H1 (cell line): ENCODE data around the gene CCS. TPM values are rescaled to one million over a fixed set of nuclear protein-coding genes. Genes with fewer than 3 reads are reported as not detected.

Experiments
- CTCF ChIA-PET: fragments of 300-600 bp; sonication (Branson Sonifier 250); formaldehyde crosslinking; loops from one replicate; lab custom pipeline; 2021; ENCODE audit not compliant: partially characterized antibody; lab: Charles Lee
- POLR2A ChIA-PET: fragments of 300-600 bp; sonication (Branson Sonifier 250); formaldehyde crosslinking; loops from one replicate; lab custom pipeline; 2021; ENCODE audit warnings: inconsistent platforms; ENCODE audit not compliant: partially characterized antibody; lab: Charles Lee
- DNase-seq, 2 experiments: peaks; one replicate each; pipeline versions ENCODE4 v3.0.0 to v3.0.0-alpha.2; 2010 to 2022; ENCODE audit warnings: low spot score in 2 of 2, low read depth in 1 of 2, mixed read lengths in 1 of 2
- FAIRE-seq: peaks from 2 replicates; lab custom pipeline; 2011; peaks lifted over from hg19 to GRCh38; lab: Jason Lieb, UNC
- H2AFZ ChIP-seq: 2 replicates; pipeline ENCODE4 v1.8.1; 2012; ENCODE audit warnings: low read length, inconsistent platforms
- H2AK5ac ChIP-seq: 2 replicates; pipeline ENCODE4 v1.6.1; 2013; ENCODE audit warnings: low read depth, low read length
- H2BK120ac ChIP-seq: replicated peaks from 2 replicates; pipeline ENCODE3; 2013; ENCODE audit warnings: low read depth, low read length, inconsistent platforms
- H2BK12ac ChIP-seq: 2 replicates; pipeline ENCODE4 v1.6.1; 2013; ENCODE audit warnings: low read depth, low read length
- H2BK15ac ChIP-seq: 2 replicates; pipeline ENCODE4 v1.6.1; 2013; ENCODE audit warnings: low read length
- H2BK20ac ChIP-seq: 2 replicates; pipeline ENCODE4 v1.6.1; 2013; ENCODE audit warnings: low read length
- H2BK5ac ChIP-seq: 2 replicates; pipeline ENCODE4 v1.6.1; 2013; ENCODE audit warnings: low read depth, low read length
- H3K14ac ChIP-seq: 2 replicates; pipeline ENCODE4 v1.6.1; 2013; ENCODE audit warnings: inconsistent platforms; ENCODE audit not compliant: insufficient read length
- H3K18ac ChIP-seq: 2 replicates; pipeline ENCODE4 v1.6.1; 2013; ENCODE audit warnings: low read length; ENCODE audit errors: extremely low read depth
- H3K23ac ChIP-seq: 2 replicates; pipeline ENCODE4 v1.6.1; 2013; ENCODE audit warnings: inconsistent platforms; ENCODE audit not compliant: insufficient read length
- H3K23me2 ChIP-seq: 2 replicates; pipeline ENCODE4 v1.6.1; 2013; ENCODE audit warnings: low read depth, low read length
- H3K27ac ChIP-seq: 2 replicates; pipeline ENCODE4 v1.6.1; 2011; ENCODE audit warnings: low read depth, low read length, inconsistent platforms
- H3K27me3 ChIP-seq, 4 experiments: replicated peaks in 1 of 4; 1 replicate in 1 of 4; 2 replicates in 3 of 4; pipeline versions ENCODE4 v1.6.1 to v1.8.1; 2011 to 2013; ENCODE audit warnings: low read length in 3 of 4, mild to moderate bottlenecking in 3 of 4, inconsistent platforms in 2 of 4, mixed read lengths in 2 of 4, moderate library complexity in 1 of 4; ENCODE audit not compliant: control insufficient read depth in 3 of 4, insufficient read depth in 3 of 4; ENCODE audit errors: extremely low read depth in 1 of 4
- H3K36me3 ChIP-seq, 4 experiments: 2 replicates each; pipeline versions ENCODE4 v1.6.1 to v1.8.1; 2011 to 2013; ENCODE audit warnings: mild to moderate bottlenecking in 4 of 4, low read length in 3 of 4, moderate library complexity in 2 of 4, control low read depth in 1 of 4, inconsistent platforms in 1 of 4; ENCODE audit not compliant: insufficient read depth in 4 of 4, control insufficient read depth in 2 of 4
- H3K4ac ChIP-seq: replicated peaks from 2 replicates; pipeline ENCODE3; 2013; ENCODE audit warnings: low read length, low read depth, mixed read lengths, inconsistent platforms; ENCODE audit not compliant: insufficient read length
- H3K4me1 ChIP-seq, 4 experiments: replicated peaks in 1 of 4; 1 replicate in 1 of 4; 2 replicates in 3 of 4; pipeline versions ENCODE4 v1.6.1 to v1.8.1; 2011 to 2013; ENCODE audit warnings: low read length in 3 of 4, inconsistent platforms in 2 of 4, mixed read lengths in 1 of 4; ENCODE audit not compliant: insufficient read depth in 4 of 4, control insufficient read depth in 3 of 4
- H3K4me2 ChIP-seq, 2 experiments: 2 replicates each; pipeline versions ENCODE4 v1.6.1 to v1.8.1; 2011 to 2013; ENCODE audit warnings: low read depth in 2 of 2, low read length in 2 of 2, control low read depth in 1 of 2, inconsistent platforms in 1 of 2, mild to moderate bottlenecking in 1 of 2; ENCODE audit not compliant: insufficient read depth in 1 of 2
- H3K4me3 ChIP-seq, 4 experiments: fragments of 200-600, 300-600 bp in 1 of 4; sonication (generic), shearing (Covaris generic), sonication (Bioruptor Twin) in 1 of 4; 2 replicates each; pipeline versions ENCODE4 v1.5.1 to v1.8.1; 2011 to 2016; ENCODE audit warnings: low read length in 4 of 4, low read depth in 3 of 4, control low read depth in 2 of 4, inconsistent platforms in 2 of 4, mild to moderate bottlenecking in 2 of 4, mixed read lengths in 1 of 4, moderate library complexity in 1 of 4; ENCODE audit not compliant: insufficient read depth in 2 of 4; ENCODE audit errors: extremely low read depth in 1 of 4
- H3K56ac ChIP-seq: replicated peaks from 2 replicates; pipeline ENCODE3; 2013; ENCODE audit warnings: low read depth, mild to moderate bottlenecking, mixed read lengths, low read length, inconsistent platforms; ENCODE audit not compliant: insufficient read length
- H3K79me1 ChIP-seq: 2 replicates; pipeline ENCODE4 v1.6.1; 2013; ENCODE audit warnings: low read depth, low read length, control low read depth
- H3K79me2 ChIP-seq, 2 experiments: 2 replicates each; pipeline versions ENCODE4 v1.6.1 to v1.8.1; 2012 to 2013; ENCODE audit warnings: low read length in 2 of 2, mild to moderate bottlenecking in 2 of 2, inconsistent platforms in 1 of 2; ENCODE audit not compliant: insufficient read depth in 2 of 2, control insufficient read depth in 1 of 2
- H3K9ac ChIP-seq, 4 experiments: replicated peaks in 1 of 4; 1 replicate in 1 of 4; 2 replicates in 3 of 4; pipeline versions ENCODE4 v1.6.1 to v1.8.1; 2011 to 2013; ENCODE audit warnings: low read depth in 3 of 4, low read length in 3 of 4, control low read depth in 2 of 4, mild to moderate bottlenecking in 2 of 4, moderate library complexity in 2 of 4, inconsistent platforms in 1 of 4; ENCODE audit errors: extremely low read depth in 1 of 4
- H3K9me3 ChIP-seq, 2 experiments: 2 replicates each; pipeline versions ENCODE4 v1.6.1 to v1.8.1; 2012 to 2013; ENCODE audit warnings: mild to moderate bottlenecking in 2 of 2, moderate library complexity in 2 of 2, control low read depth in 1 of 2, inconsistent platforms in 1 of 2, low read depth in 1 of 2, low read length in 1 of 2, mixed read lengths in 1 of 2; ENCODE audit not compliant: insufficient read depth in 2 of 2
- H4K20me1 ChIP-seq, 2 experiments: replicated peaks in 1 of 2; 2 replicates each; pipeline versions ENCODE3 to v1.8.1; 2011 to 2013; ENCODE audit warnings: inconsistent platforms in 2 of 2, low read length in 2 of 2, mild to moderate bottlenecking in 1 of 2; ENCODE audit not compliant: insufficient read depth in 2 of 2, control insufficient read depth in 1 of 2
- H4K5ac ChIP-seq: 2 replicates; pipeline ENCODE4 v1.6.1; 2013; ENCODE audit warnings: low read length, low read depth, mixed read lengths, inconsistent platforms; ENCODE audit not compliant: insufficient read length
- H4K8ac ChIP-seq: 2 replicates; pipeline ENCODE4 v1.8.0; 2013; ENCODE audit warnings: mild to moderate bottlenecking, moderate library complexity, low read length, inconsistent platforms; ENCODE audit not compliant: insufficient read depth; ENCODE audit errors: extremely low read depth
- H4K91ac ChIP-seq: replicated peaks from 2 replicates; pipeline ENCODE3; 2013; ENCODE audit warnings: low read length, mixed read lengths, inconsistent platforms; ENCODE audit not compliant: insufficient read length
- BACH1 ChIP-seq: IDR thresholded peaks from 2 replicates; pipeline ENCODE4 v1.6.1; 2012; ENCODE audit warnings: low read length, improper control_type of control experiment
- CBX5 ChIP-seq: fragments of 300-800, 300-1000 bp; sonication (generic); IDR thresholded peaks from 2 replicates; pipeline ENCODE4 v1.7.1; 2016; ENCODE audit warnings: antibody characterized with exemption, low read length, low read depth
- CEBPB ChIP-seq: IDR thresholded peaks from 2 replicates; pipeline ENCODE4 v1.6.1; 2012; ENCODE audit warnings: low read depth, low read length
- EGR1 ChIP-seq: IDR thresholded peaks from 2 replicates; pipeline ENCODE4 v1.6.1; 2011; ENCODE audit warnings: low read depth, low read length, borderline replicate concordance
- EZH2 ChIP-seq: fragments of 200-600 bp; sonication (generic); IDR thresholded peaks from 2 replicates; pipeline ENCODE4 v1.7.1; 2012; ENCODE audit warnings: low read depth, mild to moderate bottlenecking, moderate library complexity, low read length, inconsistent platforms; ENCODE audit not compliant: severe bottlenecking
- GTF2F1 ChIP-seq: IDR thresholded peaks from 2 replicates; pipeline ENCODE4 v1.6.1; 2012; ENCODE audit warnings: low read depth, low read length, improper control_type of control experiment, borderline replicate concordance
- HDAC6 ChIP-seq: IDR thresholded peaks from one replicate; pipeline ENCODE4 v1.7.1; 2012; ENCODE audit warnings: low read depth, mild to moderate bottlenecking, inconsistent platforms, low read length, moderate library complexity
- KDM5A ChIP-seq: fragments of 200-600 bp; IDR thresholded peaks from 2 replicates; pipeline ENCODE4 v1.7.1; 2012; ENCODE audit warnings: mild to moderate bottlenecking, low read length, inconsistent platforms, mixed read lengths
- MAX ChIP-seq: IDR thresholded peaks from 2 replicates; pipeline ENCODE4 v1.6.1; 2012; ENCODE audit warnings: inconsistent platforms
- POU5F1 ChIP-seq: IDR thresholded peaks from 2 replicates; pipeline ENCODE4 v1.6.1; 2011; ENCODE audit warnings: low read depth, mild to moderate bottlenecking, low read length, moderate library complexity
- SP1 ChIP-seq: IDR thresholded peaks from 2 replicates; pipeline ENCODE4 v1.6.1; 2011; ENCODE audit warnings: low read depth, low read length
- SRF ChIP-seq: IDR thresholded peaks from 2 replicates; pipeline ENCODE4 v1.6.1; 2011; ENCODE audit warnings: mild to moderate bottlenecking, low read depth, low read length, moderate library complexity
- TBP ChIP-seq: IDR thresholded peaks from 2 replicates; pipeline ENCODE4 v1.6.1; 2011; ENCODE audit warnings: low read depth, low read length, improper control_type of control experiment
- TEAD4 ChIP-seq: IDR thresholded peaks from 2 replicates; pipeline ENCODE4 v1.6.1; 2012; ENCODE audit warnings: low read depth, low read length, inconsistent platforms, mixed read lengths
- WGBS, 2 experiments: shearing (Covaris generic) in 1 of 2; methylation state at CpG; one replicate each; pipeline versions ENCODE4 v1.1.6 to v1.1.7; 2013 to 2015; ENCODE audit warnings: low lambda C conversion rate in 2 of 2, mixed read lengths in 2 of 2, inconsistent platforms in 1 of 2, low coverage in 1 of 2, missing lambda C conversion rate in 1 of 2; ENCODE audit not compliant: insufficient replicate concordance in 2 of 2, insufficient coverage in 1 of 2, insufficient read length in 1 of 2; ENCODE audit errors: extremely low coverage in 1 of 2, missing lambda C conversion rate in 1 of 2; 5-methylcytosine and 5-hydroxymethylcytosine counted together
- polyA plus RNA-seq, 7 experiments: library from polyadenylated mRNA; depleted of rRNA in 3 of 7; stranded (reverse) in 5 of 7; unstranded in 2 of 7; fragments of >200 nt in 5 of 7; fragments of 200-250 nt in 2 of 7; gene quantifications; 1 replicate in 5 of 7; 2 replicates in 1 of 7; 4 replicates in 1 of 7; pipeline versions ENCODE4 v1.2.1 to v1.2.3, GENCODE V29; 2011 to 2013; ENCODE audit warnings: missing spikeins in 2 of 7, mixed read lengths in 2 of 7
- total RNA-seq: library from RNA; stranded (reverse); fragmentation: NEBNext Ultra II Directional; extraction: Animal tissue kit (Norgen Biotek cat#: 25700); gene quantifications from 2 replicates; pipeline ENCODE4 v1.2.1, GENCODE V29; 2021
- TF ChIP-seq, protein P1 (sequence below): IDR thresholded peaks from 2 replicates; pipeline ENCODE4 v1.6.1; 2012; ENCODE audit warnings: inconsistent platforms

The CCS gene
- total and polyA plus RNA-seq, 2 of the 8 experiments (the other 6 are each of a cell fraction or from before 2014, with no cell fraction given), result 37.1 to 37.7 TPM

DNA sequence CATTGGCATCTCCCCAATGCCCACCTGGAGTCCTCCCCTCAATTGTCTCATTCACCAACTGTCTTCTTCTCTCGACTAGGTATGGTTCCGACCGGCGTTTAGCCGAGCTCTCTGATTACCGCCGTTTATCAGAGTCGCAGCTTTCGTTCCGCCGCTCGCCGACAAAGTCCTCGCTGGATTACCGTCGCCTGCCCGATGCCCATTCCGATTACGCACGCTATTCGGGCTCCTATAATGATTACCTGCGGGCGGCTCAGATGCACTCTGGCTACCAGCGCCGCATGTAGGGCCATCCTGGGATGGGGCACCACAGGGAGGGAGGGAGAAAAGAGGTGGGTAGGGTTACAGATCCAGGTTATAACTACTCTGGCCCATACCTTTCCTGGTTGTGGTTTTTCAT, 33.4 kb downstream of the CCS start:
- H3K4me1 ChIP-seq, result no peaks in the 10 kb centered on the region
- WGBS, 2 experiments, result 98% methylated on average over 19 of the region's 25 CpGs; no CpG with 5 or more reads in 1 of the 2 experiments
- no peak overlapping the region for H3K4me2 ChIP-seq
- no peak overlapping the region for H4K8ac ChIP-seq
- H3K23me2 ChIP-seq, result no peaks in the 10 kb centered on the region
- CTCF ChIA-PET, result interaction anchor here (0.6 kb wide), 2 partner anchors 209 to 241 kb away, joined by 3 read pairs; no protein-coding TSS in a partner anchor
- H2BK120ac ChIP-seq, result no peak overlapping the region
- H2BK15ac ChIP-seq, result no peak overlapping the region
- peaks cover 33% of the 10 kb centered on the region for H3K79me1 ChIP-seq
- H3K23ac ChIP-seq, result no peak overlapping the region
- H2BK20ac ChIP-seq, result no peak overlapping the region
- no peak overlapping the region for H3K4me3 ChIP-seq
- no peak overlapping the region for H2AFZ ChIP-seq
- no peak overlapping the region for H2BK12ac ChIP-seq
- H3K79me2 ChIP-seq, result peaks cover 63 to 100% of the 10 kb centered on the region in 2 experiments
- no peak overlapping the region for H4K5ac ChIP-seq
- no peaks in the 10 kb centered on the region for H3K9me3 ChIP-seq
- H4K91ac ChIP-seq, result no peak overlapping the region
- peaks cover 54 to 59% of the 10 kb centered on the region in 2 experiments for H4K20me1 ChIP-seq
- no peak overlapping the region for H2BK5ac ChIP-seq
- POLR2A ChIA-PET, result interaction anchor here (0.6 to 66.2 kb wide), 4 partner anchors 5 to 121 kb away, joined by 3 to 2165 read pairs (median 1084); partner anchors contain the start of genes CCDC87, CCS, RBM14 and RBM4
- FAIRE-seq, result no peak
- H3K56ac ChIP-seq, result no peak overlapping the region
- peaks cover 53 to 91% (median 82%) of the 10 kb centered on the region in 4 experiments for H3K36me3 ChIP-seq
- DNase-seq, result no peak
- no peak overlapping the region for H3K9ac ChIP-seq
- H3K14ac ChIP-seq, result no peak overlapping the region
- H3K4ac ChIP-seq, result no peak overlapping the region
- H2AK5ac ChIP-seq, result no peak overlapping the region
- H3K18ac ChIP-seq, result no peak overlapping the region
- H3K27ac ChIP-seq, result no peak overlapping the region
- H3K27me3 ChIP-seq, result no peaks in the 10 kb centered on the region
- TF ChIP-seq SRF (no peak), BACH1 (no peak), TBP (no peak), CBX5 (no peak), GTF2F1 (no peak), POU5F1 (no peak), TEAD4 (no peak), EGR1 (no peak), HDAC6 (no peak), SP1 (no peak), KDM5A (no peak), MAX (no peak), EZH2 (no peak), CEBPB (no peak)
- TF ChIP-seq, protein P1, sequence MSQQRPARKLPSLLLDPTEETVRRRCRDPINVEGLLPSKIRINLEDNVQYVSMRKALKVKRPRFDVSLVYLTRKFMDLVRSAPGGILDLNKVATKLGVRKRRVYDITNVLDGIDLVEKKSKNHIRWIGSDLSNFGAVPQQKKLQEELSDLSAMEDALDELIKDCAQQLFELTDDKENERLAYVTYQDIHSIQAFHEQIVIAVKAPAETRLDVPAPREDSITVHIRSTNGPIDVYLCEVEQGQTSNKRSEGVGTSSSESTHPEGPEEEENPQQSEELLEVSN, result no peak
